ENCODE results near the gene SLC30A1. TPM values are rescaled to one million over a fixed set of nuclear protein-coding genes. Genes with fewer than 3 reads are reported as not detected.
A peak's percentile ranks its signal among the peaks of the same experiment; 100 is the strongest.
"Not testable (repeated sequence)": the region's sequence is repeated elsewhere in the genome, so short reads cannot be mapped to it uniquely, and the experiment has no call there.

SLC30A1 gene
- polyA plus RNA-seq, 3 donors: 28.5 to 32.2 (median 31.4) TPM

GRCh38 chr1:211553549-211553948 is 25.4 kb downstream of the SLC30A1 start:
- no peak for DNase-seq

- no peak for DNase-seq
Measured at GRCh38 chr1:211551638-211552460, 27.1 kb downstream of the SLC30A1 start.

- DNase-seq: no peak
Measured at GRCh38 chr1:211549092-211549711, 29.8 kb downstream of the SLC30A1 start.

- DNase-seq: no peak
Measured at GRCh38 chr1:211548321-211549091, 30.5 kb downstream of the SLC30A1 start.

- DNase-seq: no peak
Measured at GRCh38 chr1:211547710-211548109, 31.3 kb downstream of the SLC30A1 start.

- DNase-seq: no peak
Measured at GRCh38 chr1:211546543-211546942, 32.4 kb downstream of the SLC30A1 start.

- DNase-seq: no peak
Measured at GRCh38 chr1:211543025-211543424, 35.9 kb downstream of the SLC30A1 start.

GRCh38 chr1:211541720-211542477 is 37.1 kb downstream of the SLC30A1 start:
- DNase-seq: peak; percentile 50

GRCh38 chr1:211541278-211541677 is 37.7 kb downstream of the SLC30A1 start:
- no peak for DNase-seq

GRCh38 chr1:211540824-211541223 is 38.1 kb downstream of the SLC30A1 start:
- not testable (repeated sequence) for DNase-seq

- no peak for DNase-seq
Measured at GRCh38 chr1:211538287-211538686, 40.7 kb downstream of the SLC30A1 start.

- no peak for DNase-seq
Measured at GRCh38 chr1:211537253-211537652, 41.7 kb downstream of the SLC30A1 start.

GRCh38 chr1:211536606-211537005 is 42.4 kb downstream of the SLC30A1 start:
- no peak for DNase-seq

GRCh38 chr1:211535346-211535745 is 43.6 kb downstream of the SLC30A1 start:
- DNase-seq: no peak

- no peak for DNase-seq
Measured at GRCh38 chr1:211534545-211535291, 44.2 kb downstream of the SLC30A1 start.

GRCh38 chr1:211532088-211532444 is 46.9 kb downstream of the SLC30A1 start:
- no peak for DNase-seq

GRCh38 chr1:211531194-211532087 is 47.5 kb downstream of the SLC30A1 start:
- no peak for DNase-seq

GRCh38 chr1:211530102-211530501 is 48.9 kb downstream of the SLC30A1 start:
- no peak for DNase-seq

GRCh38 chr1:211529453-211529852 is 49.5 kb downstream of the SLC30A1 start:
- DNase-seq: no peak

GRCh38 chr1:211529011-211529410 is 50.0 kb downstream of the SLC30A1 start:
- no peak for DNase-seq

All from renal pelvis (tissue), 4 donors.